A673 (cell line): ENCODE data around the gene TLE7.

Experiments
- EZH2 ChIP-seq: fragments of 200-600 bp; sonication (generic); IDR thresholded peaks from 2 replicates; pipeline ENCODE4 v1.6.1; 2017; ENCODE audit warnings: borderline replicate concordance, low read depth, mild to moderate bottlenecking, mixed read lengths, antibody characterized with exemption, low read length; ENCODE audit not compliant: poor library complexity, severe bottlenecking
- TF ChIP-seq, protein P1 (sequence below): fragments of 300-800, 200-600 bp; sonication (generic); conservative IDR thresholded peaks from 2 replicates; pipeline ENCODE4 v1.5.1; 2017; ENCODE audit warnings: low read depth, mild to moderate bottlenecking, antibody characterized with exemption, low read length, moderate library complexity, mixed read lengths

DNA sequence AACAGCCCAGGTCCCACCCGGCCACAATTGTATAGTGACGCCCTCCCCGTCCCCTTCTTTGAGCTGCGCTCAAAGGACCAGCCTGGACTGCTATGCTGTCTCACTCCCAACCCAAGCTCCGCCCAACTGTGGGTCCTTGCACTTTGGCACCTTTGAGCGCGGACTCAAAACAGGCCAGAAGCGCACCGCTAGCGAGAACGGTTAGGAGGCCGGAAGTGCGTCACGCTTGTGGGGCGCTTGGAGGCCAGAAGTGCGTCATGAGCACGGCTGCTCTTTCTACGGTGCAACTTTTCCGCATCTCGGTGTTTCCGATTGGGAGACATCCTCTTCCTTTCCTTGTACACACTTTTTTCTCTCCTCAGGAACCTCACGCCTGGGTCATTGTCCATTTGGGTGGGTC lies 47.3 kb upstream of the TLE7 start, which contains the start of gene ZNF19:
- TF ChIP-seq, protein P1, sequence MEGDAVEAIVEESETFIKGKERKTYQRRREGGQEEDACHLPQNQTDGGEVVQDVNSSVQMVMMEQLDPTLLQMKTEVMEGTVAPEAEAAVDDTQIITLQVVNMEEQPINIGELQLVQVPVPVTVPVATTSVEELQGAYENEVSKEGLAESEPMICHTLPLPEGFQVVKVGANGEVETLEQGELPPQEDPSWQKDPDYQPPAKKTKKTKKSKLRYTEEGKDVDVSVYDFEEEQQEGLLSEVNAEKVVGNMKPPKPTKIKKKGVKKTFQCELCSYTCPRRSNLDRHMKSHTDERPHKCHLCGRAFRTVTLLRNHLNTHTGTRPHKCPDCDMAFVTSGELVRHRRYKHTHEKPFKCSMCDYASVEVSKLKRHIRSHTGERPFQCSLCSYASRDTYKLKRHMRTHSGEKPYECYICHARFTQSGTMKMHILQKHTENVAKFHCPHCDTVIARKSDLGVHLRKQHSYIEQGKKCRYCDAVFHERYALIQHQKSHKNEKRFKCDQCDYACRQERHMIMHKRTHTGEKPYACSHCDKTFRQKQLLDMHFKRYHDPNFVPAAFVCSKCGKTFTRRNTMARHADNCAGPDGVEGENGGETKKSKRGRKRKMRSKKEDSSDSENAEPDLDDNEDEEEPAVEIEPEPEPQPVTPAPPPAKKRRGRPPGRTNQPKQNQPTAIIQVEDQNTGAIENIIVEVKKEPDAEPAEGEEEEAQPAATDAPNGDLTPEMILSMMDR = no peak
- no peak for TF ChIP-seq EZH2
